PC-9 (cell line): ENCODE data around the gene GSE1.

Experiments
- EZH2 ChIP-seq: fragments of 200-600 bp; sonication (generic); IDR thresholded peaks from 2 replicates; pipeline ENCODE4 v1.8.0; 2017; ENCODE audit warnings: antibody characterized with exemption, low read depth
- TF ChIP-seq, protein P1 (sequence below): fragments of 200-600 bp; sonication (generic); conservative IDR thresholded peaks from 2 replicates; pipeline ENCODE4 v1.6.1; 2017; ENCODE audit warnings: mixed run types, antibody characterized with exemption, mild to moderate bottlenecking, moderate library complexity

DNA sequence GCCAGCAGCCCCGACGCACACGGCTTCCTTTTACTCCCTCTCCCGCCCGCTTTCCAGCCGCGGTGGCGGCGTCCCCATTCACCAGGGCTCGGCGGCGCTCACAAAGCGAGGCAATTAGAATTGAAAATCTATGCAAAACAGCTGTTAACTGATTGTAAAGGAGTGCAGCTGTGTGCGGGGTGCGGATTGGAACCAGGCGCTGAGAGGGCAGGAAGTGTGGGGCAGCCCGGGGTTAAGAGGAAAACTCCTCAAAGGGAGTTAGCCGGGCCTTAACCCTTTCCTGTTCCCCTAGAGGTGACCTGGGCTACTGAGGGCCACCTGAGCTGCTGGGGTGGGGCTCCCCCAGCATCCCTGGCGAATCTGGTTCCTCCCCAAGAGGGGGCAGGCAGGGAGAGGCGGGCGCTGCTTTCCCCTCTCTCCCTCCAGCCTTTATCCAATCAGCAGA lies 5.8 kb upstream of the GSE1 start:
- TF ChIP-seq, protein P1, sequence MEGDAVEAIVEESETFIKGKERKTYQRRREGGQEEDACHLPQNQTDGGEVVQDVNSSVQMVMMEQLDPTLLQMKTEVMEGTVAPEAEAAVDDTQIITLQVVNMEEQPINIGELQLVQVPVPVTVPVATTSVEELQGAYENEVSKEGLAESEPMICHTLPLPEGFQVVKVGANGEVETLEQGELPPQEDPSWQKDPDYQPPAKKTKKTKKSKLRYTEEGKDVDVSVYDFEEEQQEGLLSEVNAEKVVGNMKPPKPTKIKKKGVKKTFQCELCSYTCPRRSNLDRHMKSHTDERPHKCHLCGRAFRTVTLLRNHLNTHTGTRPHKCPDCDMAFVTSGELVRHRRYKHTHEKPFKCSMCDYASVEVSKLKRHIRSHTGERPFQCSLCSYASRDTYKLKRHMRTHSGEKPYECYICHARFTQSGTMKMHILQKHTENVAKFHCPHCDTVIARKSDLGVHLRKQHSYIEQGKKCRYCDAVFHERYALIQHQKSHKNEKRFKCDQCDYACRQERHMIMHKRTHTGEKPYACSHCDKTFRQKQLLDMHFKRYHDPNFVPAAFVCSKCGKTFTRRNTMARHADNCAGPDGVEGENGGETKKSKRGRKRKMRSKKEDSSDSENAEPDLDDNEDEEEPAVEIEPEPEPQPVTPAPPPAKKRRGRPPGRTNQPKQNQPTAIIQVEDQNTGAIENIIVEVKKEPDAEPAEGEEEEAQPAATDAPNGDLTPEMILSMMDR, result no peak
- TF ChIP-seq EZH2, result no peak
